Activated CD4-positive, alpha-beta T cell treated with anti-CD3 and anti-CD28 coated beads, Interleukin-2, amount 10 ng/mL, durations not matched to agents 7 days and 5 days (primary cell): Measurements from ENCODE around the gene MIPEP. TPM values are rescaled to one million over a fixed set of nuclear protein-coding genes. Genes with fewer than 3 reads are reported as not detected.

Experiments used
- CTCF ChIA-PET: fragments of 350-600 bp; sonication (Branson Sonifier 250); formaldehyde crosslinking; loops from one replicate; lab custom pipeline; 2021; ENCODE audit warnings: antibody characterized with exemption; lab: Charles Lee
- POLR2A ChIA-PET: fragments of 350-600 bp; sonication (Branson Sonifier 250); formaldehyde crosslinking; loops from one replicate; lab custom pipeline; 2021; ENCODE audit warnings: antibody characterized with exemption; lab: Charles Lee
- DNase-seq: peaks from one replicate; pipeline ENCODE4 v3.0.0-alpha.2; 2020
- H3K27ac Mint-ChIP-seq: one replicate; pipeline ENCODE4 v1.8.0; 2021; ENCODE audit warnings: mild to moderate bottlenecking, moderate library complexity, mixed read lengths
- H3K27me3 Mint-ChIP-seq: one replicate; pipeline ENCODE4 v1.8.0; 2021; ENCODE audit warnings: mixed read lengths
- H3K36me3 Mint-ChIP-seq: one replicate; pipeline ENCODE4 v1.8.0; 2021; ENCODE audit warnings: low read depth, mixed read lengths
- H3K4me1 Mint-ChIP-seq: one replicate; pipeline ENCODE4 v1.8.0; 2021; ENCODE audit warnings: mixed read lengths
- H3K4me3 Mint-ChIP-seq: one replicate; pipeline ENCODE4 v1.8.0; 2021; ENCODE audit warnings: mild to moderate bottlenecking, moderate library complexity, mixed read lengths
- H3K9me3 Mint-ChIP-seq: one replicate; pipeline ENCODE4 v1.8.0; 2021; ENCODE audit warnings: mixed read lengths
- total RNA-seq, 2 experiments: library from RNA; stranded (reverse); gene quantifications; one replicate each; pipeline ENCODE4 v1.2.3, GENCODE V29; 2021

MIPEP gene
- total RNA-seq, 2 experiments from 2014 or later: 8.2 to 10.0 TPM

DNA sequence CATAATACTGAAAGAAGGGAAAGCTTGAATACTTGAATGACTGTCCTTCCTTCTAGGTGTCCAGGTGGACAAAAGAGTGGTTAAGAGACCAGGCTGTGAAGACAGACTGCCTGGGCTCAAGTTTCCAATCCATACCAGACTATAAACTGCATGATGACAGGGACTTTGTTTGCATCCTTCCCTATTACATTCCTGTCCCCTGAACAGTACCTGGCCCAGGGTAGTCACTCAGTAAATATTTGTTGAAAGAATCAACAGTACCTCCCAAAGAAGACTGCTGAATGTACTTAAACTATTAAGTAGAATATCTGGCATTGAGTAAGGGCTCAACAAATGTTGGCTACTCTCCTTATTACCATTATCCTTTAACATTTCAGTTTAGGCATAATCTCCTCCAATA is 29.7 kb downstream of the MIPEP start:
- Mint-ChIP-seq H3K27me3 (no peaks in the 10 kb centered on the region), H3K36me3 (no peaks in the 10 kb centered on the region), H3K9me3 (no peaks in the 10 kb centered on the region), H3K27ac (no peak overlapping the region), H3K4me1 (peaks cover 2% of the 10 kb centered on the region), H3K4me3 (no peak overlapping the region)
- ChIA-PET CTCF (interaction anchor here (1.2 kb wide), 1 partner anchor 30 kb away, joined by 3 read pairs; the partner anchor contains the start of gene MIPEP), POLR2A (no interaction called here)
- no peak for DNase-seq

DNA sequence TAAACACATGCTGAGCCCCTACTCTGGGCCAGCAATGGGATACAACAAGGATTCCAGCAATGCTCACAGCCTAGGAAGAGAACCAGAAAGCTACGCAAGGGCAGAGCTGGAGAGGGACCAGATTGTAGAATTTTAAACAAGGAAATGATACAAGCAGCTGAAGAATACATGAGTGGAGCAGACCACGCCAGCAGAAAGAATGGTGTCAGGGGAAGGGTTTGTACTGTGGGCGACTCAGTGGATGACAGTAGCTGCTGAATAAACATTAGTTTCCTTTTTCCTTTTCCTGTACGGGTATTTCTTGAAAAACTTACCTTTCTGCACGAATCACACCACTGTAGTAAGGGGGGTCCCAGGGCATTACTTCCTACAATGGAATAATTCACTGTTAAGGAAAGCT is 30.7 kb downstream of the MIPEP start:
- no peak for DNase-seq
- peaks cover 2% of the 10 kb centered on the region for H3K4me1 Mint-ChIP-seq
- H3K4me3 Mint-ChIP-seq: no peak overlapping the region
- ChIA-PET CTCF (interaction anchor here (0.6 to 1.2 kb wide), 2 partner anchors 31 to 248 kb away, joined by 3 read pairs; partner anchors contain the start of gene MIPEP), POLR2A (no interaction called here)
- H3K27ac Mint-ChIP-seq: no peak overlapping the region
- no peaks in the 10 kb centered on the region for H3K27me3 Mint-ChIP-seq
- peaks cover 2% of the 10 kb centered on the region for H3K36me3 Mint-ChIP-seq
- H3K9me3 Mint-ChIP-seq: no peaks in the 10 kb centered on the region

DNA sequence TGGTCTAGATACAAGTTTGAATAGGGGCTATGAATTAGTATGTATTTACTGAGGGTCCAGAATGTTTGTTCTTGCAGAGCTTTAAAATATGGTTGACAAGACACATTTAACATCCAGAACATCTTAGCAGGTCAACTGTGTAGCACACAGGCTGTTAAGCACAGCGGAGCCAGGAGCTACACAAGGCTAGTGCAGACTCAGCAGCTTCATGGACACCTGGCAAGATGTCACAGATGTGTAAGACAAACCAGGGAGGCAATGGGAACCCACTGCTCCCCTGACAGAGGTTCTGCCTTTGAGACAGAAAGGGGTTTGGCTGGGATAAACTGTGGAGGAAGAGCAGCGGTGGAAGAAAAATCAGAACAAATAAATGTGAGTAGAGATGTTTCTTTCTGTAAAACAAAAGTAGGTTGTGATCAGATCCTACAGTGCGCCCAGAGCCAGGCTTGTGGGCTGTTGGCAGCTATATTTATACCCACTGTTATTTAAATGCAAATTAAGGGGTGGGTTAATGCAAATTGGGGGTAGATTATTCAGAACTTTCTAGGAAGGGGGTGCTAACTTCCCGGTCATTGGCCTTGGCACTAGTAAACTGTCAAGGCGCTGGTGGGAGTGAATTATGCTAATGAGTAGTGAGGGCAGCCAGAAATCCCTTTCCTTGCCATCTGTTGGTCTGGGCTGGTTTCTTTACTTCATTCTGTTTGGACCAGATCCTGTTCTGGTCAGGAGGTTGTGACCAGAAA is 33.0 kb downstream of the MIPEP start:
- CTCF ChIA-PET: interaction anchor here (1.4 kb wide), 1 partner anchor 12 kb away, joined by 4 read pairs; no protein-coding TSS in a partner anchor
- POLR2A ChIA-PET: no interaction called here
- Mint-ChIP-seq H3K4me3 (no peak overlapping the region), H3K36me3 (peaks cover 2% of the 10 kb centered on the region), H3K27me3 (no peaks in the 10 kb centered on the region), H3K27ac (no peak overlapping the region), H3K9me3 (no peaks in the 10 kb centered on the region), H3K4me1 (peaks cover 2% of the 10 kb centered on the region)
- DNase-seq: no peak

DNA sequence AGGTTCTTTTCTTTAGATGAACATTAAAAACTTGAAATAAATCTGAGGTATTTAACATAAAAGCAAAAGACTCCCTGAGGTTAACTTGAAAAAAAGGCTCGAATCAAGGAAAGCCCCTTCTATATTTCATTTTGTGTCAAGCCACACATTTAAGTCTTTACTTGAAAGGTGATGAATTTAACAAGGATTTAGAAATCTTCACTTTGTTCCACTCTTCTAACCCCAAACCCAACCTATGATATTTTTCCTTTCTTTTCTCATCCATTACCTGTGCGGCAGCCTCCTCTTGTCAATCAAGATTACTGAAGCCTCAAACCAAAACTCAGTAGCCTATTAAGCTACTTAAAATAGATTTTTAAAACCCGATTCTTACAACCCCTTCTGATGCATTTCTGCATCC is 33.8 kb downstream of the MIPEP start:
- Mint-ChIP-seq H3K27me3 (no peaks in the 10 kb centered on the region), H3K4me3 (no peak overlapping the region), H3K9me3 (no peaks in the 10 kb centered on the region), H3K36me3 (peaks cover 2% of the 10 kb centered on the region), H3K27ac (no peak overlapping the region), H3K4me1 (peaks cover 2% of the 10 kb centered on the region)
- ChIA-PET POLR2A (no interaction called here), CTCF (no interaction called here)
- no peak for DNase-seq

DNA sequence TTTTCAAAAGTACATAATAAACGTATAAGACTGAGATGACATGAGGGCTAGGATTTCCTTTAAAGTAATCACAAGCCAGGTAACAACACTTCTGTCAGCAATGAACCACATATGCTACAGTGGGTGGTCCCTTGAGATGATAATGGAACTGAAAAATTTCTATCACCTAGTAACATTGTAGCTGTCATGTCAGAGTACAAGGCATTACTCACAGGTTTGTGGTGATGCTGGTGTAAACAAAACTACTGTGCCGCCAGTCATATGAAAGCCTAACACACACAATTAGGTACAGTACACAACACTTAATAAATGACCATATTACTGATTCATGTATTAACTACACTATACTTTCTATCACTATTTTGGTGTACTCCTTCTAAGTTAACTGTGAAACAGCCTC is 36.8 kb downstream of the MIPEP start:
- peaks cover 2% of the 10 kb centered on the region for H3K36me3 Mint-ChIP-seq
- H3K4me3 Mint-ChIP-seq: no peak overlapping the region
- POLR2A ChIA-PET: no interaction called here

DNA sequence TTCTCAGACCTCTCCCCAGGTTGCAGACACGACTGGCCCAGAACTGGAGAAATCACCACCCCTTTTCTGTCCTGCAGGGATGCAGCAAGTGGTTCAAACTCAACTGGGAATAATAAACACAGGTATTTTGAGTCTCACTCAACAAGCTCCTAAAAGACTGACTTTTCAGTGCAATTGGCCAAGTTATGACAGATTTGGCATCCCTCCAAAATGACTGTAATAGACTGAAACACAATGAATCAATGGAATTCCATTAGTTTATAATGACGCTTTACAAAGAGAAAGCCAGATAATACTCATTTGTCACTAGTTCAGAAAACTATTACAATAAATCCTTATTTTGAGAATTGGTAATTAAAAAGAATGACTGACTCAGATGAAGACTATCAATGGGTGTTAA is 38.1 kb downstream of the MIPEP start:
- no peak for DNase-seq
- Mint-ChIP-seq H3K4me1 (no peaks in the 10 kb centered on the region), H3K27me3 (no peaks in the 10 kb centered on the region), H3K27ac (no peak overlapping the region), H3K4me3 (no peak overlapping the region), H3K9me3 (no peaks in the 10 kb centered on the region), H3K36me3 (peaks cover 2% of the 10 kb centered on the region)
- POLR2A ChIA-PET: no interaction called here
- CTCF ChIA-PET: interaction anchor here (0.6 to 0.7 kb wide), 2 partner anchors 8 to 52 kb away, joined by 3 to 5 read pairs; no protein-coding TSS in a partner anchor

More for the DNA sequence above, 36.8 kb downstream of the MIPEP start:
- H3K27me3 Mint-ChIP-seq: no peaks in the 10 kb centered on the region
- no peaks in the 10 kb centered on the region for H3K4me1 Mint-ChIP-seq
- no peaks in the 10 kb centered on the region for H3K9me3 Mint-ChIP-seq
- CTCF ChIA-PET: interaction anchor here (1.1 to 1.6 kb wide), 2 partner anchors 8 to 12 kb away, joined by 3 to 4 read pairs; no protein-coding TSS in a partner anchor
- DNase-seq: no peak
- no peak overlapping the region for H3K27ac Mint-ChIP-seq

DNA sequence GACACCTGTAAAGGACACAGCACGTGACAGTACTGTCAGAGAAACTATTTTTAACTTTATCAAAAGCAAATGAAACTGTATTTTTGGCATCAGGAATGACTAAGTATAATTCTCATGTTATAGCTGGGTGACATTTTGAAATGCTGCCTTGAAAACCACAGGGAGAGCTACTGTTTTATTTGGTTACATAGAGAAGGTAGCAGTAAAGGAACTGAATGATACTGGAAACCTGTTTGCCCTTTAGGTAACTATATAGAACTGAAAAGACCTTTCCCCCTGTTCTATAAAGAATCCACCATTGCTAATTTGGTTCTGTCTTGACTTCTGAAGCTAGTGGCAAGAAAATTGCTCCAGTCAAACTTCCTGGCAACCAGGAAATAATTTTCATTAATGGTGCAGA is 39.1 kb downstream of the MIPEP start:
- Mint-ChIP-seq H3K9me3 (no peaks in the 10 kb centered on the region), H3K4me3 (no peak overlapping the region), H3K27ac (no peak overlapping the region), H3K36me3 (peaks cover 2% of the 10 kb centered on the region), H3K4me1 (no peaks in the 10 kb centered on the region), H3K27me3 (no peaks in the 10 kb centered on the region)
- CTCF ChIA-PET: no interaction called here
- POLR2A ChIA-PET: no interaction called here
- no peak for DNase-seq

DNA sequence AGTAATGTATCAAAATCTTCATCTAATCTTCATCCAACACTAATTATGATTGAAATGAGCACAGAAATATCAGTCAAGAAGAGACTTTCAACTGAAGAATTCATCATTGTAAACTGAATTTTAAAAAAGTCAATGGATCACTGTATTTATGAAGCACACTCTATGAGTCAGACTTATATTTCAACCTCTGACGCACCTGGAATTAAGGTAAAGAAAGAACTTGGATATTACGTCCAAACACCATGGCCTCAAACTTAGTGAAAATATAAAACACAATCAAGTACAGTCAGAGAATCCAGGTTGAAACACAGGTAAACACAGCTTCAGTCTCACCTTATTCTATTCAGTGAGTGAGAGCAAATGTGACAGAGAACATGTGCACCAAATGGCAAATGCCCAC is 39.5 kb downstream of the MIPEP start:
- POLR2A ChIA-PET: no interaction called here
- no peaks in the 10 kb centered on the region for H3K27me3 Mint-ChIP-seq
- no peak for DNase-seq
- peaks cover 1% of the 10 kb centered on the region for H3K4me1 Mint-ChIP-seq
- no peak overlapping the region for H3K27ac Mint-ChIP-seq
- no peaks in the 10 kb centered on the region for H3K9me3 Mint-ChIP-seq
- H3K36me3 Mint-ChIP-seq: peaks cover 2% of the 10 kb centered on the region
- H3K4me3 Mint-ChIP-seq: no peak overlapping the region
- CTCF ChIA-PET: no interaction called here

DNA sequence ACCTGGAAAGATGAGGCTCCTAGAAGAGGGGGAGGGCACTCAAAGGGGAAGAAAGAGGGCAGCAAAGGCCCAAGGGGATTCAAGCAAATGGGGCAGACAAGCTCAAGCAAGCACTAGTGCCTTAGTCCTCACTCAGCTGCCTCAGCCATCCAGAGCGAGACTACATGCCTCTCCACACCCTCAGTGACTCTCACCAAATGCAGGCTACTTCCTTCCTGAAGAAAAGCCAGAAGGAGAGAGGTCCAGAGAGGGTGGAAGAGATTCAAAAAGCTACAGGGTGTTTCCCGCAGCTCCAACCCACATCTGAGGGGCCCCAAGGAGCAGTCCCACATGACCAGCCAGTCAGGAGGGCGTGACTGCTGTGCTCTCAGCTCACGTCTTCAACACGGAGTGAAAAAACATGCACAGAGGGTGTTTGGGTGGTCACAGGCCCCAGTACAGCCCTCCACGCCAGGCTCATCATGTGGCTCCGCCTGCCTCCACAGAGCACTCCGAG is 40.5 kb downstream of the MIPEP start:
- ChIA-PET POLR2A (no interaction called here), CTCF (no interaction called here)
- H3K4me3 Mint-ChIP-seq: no peak overlapping the region
- no peak overlapping the region for H3K27ac Mint-ChIP-seq
- peaks cover 8% of the 10 kb centered on the region for H3K4me1 Mint-ChIP-seq
- no peaks in the 10 kb centered on the region for H3K27me3 Mint-ChIP-seq
- no peaks in the 10 kb centered on the region for H3K9me3 Mint-ChIP-seq
- H3K36me3 Mint-ChIP-seq: peaks cover under 1% of the 10 kb centered on the region
- DNase-seq: no peak

DNA sequence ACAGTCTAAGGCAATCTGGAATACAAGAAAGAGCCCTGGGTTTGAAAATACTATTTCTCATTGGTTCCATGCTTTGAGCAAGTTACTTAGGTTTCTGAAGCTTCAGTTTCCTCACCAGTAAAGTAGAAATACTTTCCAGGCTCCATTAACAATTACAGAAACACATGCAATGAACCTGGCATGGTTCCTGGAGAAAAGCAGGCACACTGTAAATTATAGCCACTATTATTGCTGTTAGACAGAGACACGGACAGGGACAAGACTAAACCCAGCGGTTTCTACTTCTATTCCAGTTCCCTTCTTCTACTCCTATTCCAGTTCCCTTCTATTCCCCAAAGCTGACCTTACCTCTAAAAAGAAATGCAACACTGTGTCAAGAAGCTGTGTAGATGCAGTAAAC is 41.2 kb downstream of the MIPEP start:
- ChIA-PET POLR2A (interaction anchor here (0.6 kb wide), 1 partner anchor 20 kb away, joined by 3 read pairs; no protein-coding TSS in a partner anchor), CTCF (no interaction called here)
- H3K27me3 Mint-ChIP-seq: no peaks in the 10 kb centered on the region
- no peaks in the 10 kb centered on the region for H3K9me3 Mint-ChIP-seq
- no peak for DNase-seq
- peaks cover 11% of the 10 kb centered on the region for H3K4me1 Mint-ChIP-seq
- H3K36me3 Mint-ChIP-seq: no peaks in the 10 kb centered on the region
- H3K27ac Mint-ChIP-seq: no peak overlapping the region
- H3K4me3 Mint-ChIP-seq: no peak overlapping the region

DNA sequence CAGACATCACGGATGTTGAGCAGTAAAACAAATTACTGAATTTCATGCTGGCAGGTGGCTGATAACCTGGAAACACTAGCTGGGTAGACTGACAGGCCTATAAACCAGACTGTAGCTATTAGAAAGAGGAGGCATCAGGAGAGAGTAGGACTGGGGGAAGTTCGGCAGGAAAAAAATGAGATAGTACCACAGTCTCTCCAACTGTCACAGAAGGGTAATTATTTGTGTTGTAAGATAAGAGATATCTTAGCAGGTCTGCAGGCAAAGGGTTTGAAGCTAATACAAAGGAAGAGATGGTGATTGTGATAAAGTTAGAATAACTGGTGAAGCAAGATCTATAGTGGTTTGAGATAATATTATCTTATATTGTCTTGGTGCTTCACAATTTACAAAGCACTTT is 41.7 kb downstream of the MIPEP start:
- Mint-ChIP-seq H3K27me3 (no peaks in the 10 kb centered on the region), H3K27ac (no peak overlapping the region), H3K9me3 (no peaks in the 10 kb centered on the region), H3K4me1 (peaks cover 11% of the 10 kb centered on the region), H3K36me3 (no peaks in the 10 kb centered on the region), H3K4me3 (no peak overlapping the region)
- ChIA-PET POLR2A (interaction anchor here (0.6 kb wide), 1 partner anchor 20 kb away, joined by 3 read pairs; no protein-coding TSS in a partner anchor), CTCF (interaction anchor here (0.6 kb wide), 1 partner anchor 15 kb away, joined by 3 read pairs; no protein-coding TSS in a partner anchor)
- DNase-seq: no peak

DNA sequence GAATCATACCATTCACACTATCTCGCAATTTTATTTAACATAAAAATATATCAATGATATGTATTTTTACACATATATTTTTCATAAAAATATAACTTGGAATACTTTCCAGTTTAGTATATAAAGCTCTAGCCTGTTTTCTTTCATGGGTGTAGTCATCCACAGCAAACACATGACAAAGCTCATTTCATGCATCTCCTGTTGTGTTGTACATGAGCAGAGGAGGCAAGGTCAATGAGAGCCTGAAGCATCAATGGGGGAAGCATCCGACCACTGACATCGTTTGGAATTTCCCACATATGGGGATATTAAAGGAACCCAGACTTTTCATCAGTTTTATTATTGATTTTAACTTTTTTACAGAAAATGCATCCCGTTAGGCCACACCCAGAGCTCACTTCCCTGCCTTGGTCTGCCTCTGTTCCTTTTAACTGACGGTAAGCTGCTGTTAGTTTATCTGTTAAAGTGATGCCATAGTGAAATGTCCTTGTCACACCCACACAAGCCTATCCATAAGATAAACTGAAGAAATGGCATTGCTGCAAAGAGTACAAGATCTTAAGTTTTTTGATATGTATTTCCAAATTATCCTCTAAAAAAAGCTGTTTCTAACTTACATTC is 44.0 kb downstream of the MIPEP start:
- no peaks in the 10 kb centered on the region for H3K27me3 Mint-ChIP-seq
- no peaks in the 10 kb centered on the region for H3K9me3 Mint-ChIP-seq
- ChIA-PET POLR2A (no interaction called here), CTCF (interaction anchor here (0.8 to 1.2 kb wide), 2 partner anchors 33 to 54 kb away, joined by 3 read pairs; no protein-coding TSS in a partner anchor)
- no peak overlapping the region for H3K27ac Mint-ChIP-seq
- H3K4me3 Mint-ChIP-seq: no peak overlapping the region
- DNase-seq: no peak
- no peaks in the 10 kb centered on the region for H3K36me3 Mint-ChIP-seq
- H3K4me1 Mint-ChIP-seq: peaks cover 11% of the 10 kb centered on the region

DNA sequence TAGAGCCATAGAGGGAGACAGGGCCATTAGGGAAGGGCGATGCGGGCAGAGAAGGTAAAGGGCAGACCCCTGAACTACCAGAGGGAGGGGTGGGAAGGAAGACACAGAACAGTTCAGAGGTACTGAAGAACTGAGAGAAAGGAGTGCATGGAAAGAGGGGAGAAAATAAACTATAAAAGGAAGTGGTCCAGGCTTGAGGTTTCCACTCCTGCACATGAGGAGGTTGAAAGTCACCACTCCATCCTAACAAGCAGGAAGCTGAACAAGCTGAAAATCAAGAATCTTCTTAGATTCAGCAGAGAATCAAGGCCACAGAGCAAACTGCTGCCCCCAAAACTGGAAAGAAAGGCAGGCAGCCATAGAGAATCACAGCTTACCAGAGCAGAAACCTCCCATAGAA is 45.1 kb downstream of the MIPEP start:
- DNase-seq: no peak
- H3K36me3 Mint-ChIP-seq: no peaks in the 10 kb centered on the region
- ChIA-PET POLR2A (no interaction called here), CTCF (interaction anchor here (1.0 to 1.2 kb wide), 2 partner anchors 9 to 13 kb away, joined by 3 to 4 read pairs; no protein-coding TSS in a partner anchor)
- H3K4me1 Mint-ChIP-seq: peaks cover 11% of the 10 kb centered on the region
- H3K27me3 Mint-ChIP-seq: no peaks in the 10 kb centered on the region
- no peaks in the 10 kb centered on the region for H3K9me3 Mint-ChIP-seq
- peak overlapping the region; percentile 7 for H3K27ac Mint-ChIP-seq
- H3K4me3 Mint-ChIP-seq: no peak overlapping the region
